Thymus (tissue), 11 donors: Measurements from ENCODE around the gene ACTR1B. TPM values are rescaled to one million over a fixed set of nuclear protein-coding genes. Genes with fewer than 3 reads are reported as not detected.
"Not testable (repeated sequence)": the region's sequence is repeated elsewhere in the genome, so short reads cannot be mapped to it uniquely, and the experiment has no call there.

Experiments used
- DNase-seq, 9 donors: peaks; one replicate each; pipeline ENCODE4 v3.0.0-alpha.2; 2013; ENCODE audit warnings: low spot score in 9 of 9, low read depth in 6 of 9, missing footprints in 1 of 9
- H3K27ac ChIP-seq, 2 donors: one replicate each; pipeline ENCODE4 v1.5.1; 2013; ENCODE audit warnings: control low read depth in 1 of 2, low read depth in 1 of 2, low read length in 1 of 2, mild to moderate bottlenecking in 1 of 2, moderate library complexity in 1 of 2
- H3K27me3 ChIP-seq, 2 donors: one replicate each; pipeline ENCODE4 v1.5.1; 2013; ENCODE audit warnings: low read length in 1 of 2; ENCODE audit not compliant: control insufficient read depth in 2 of 2, insufficient read depth in 1 of 2
- H3K36me3 ChIP-seq, 2 donors: one replicate each; pipeline ENCODE4 v1.5.1; 2013; ENCODE audit warnings: low read length in 1 of 2, mild to moderate bottlenecking in 1 of 2, moderate library complexity in 1 of 2; ENCODE audit not compliant: control insufficient read depth in 2 of 2, insufficient read depth in 2 of 2
- H3K4me1 ChIP-seq, 2 donors: one replicate each; pipeline ENCODE4 v1.5.1; 2013; ENCODE audit warnings: low read length in 2 of 2; ENCODE audit not compliant: control insufficient read depth in 2 of 2, insufficient read depth in 2 of 2
- H3K4me3 ChIP-seq, 2 donors: one replicate each; pipeline ENCODE4 v1.5.1; 2013; ENCODE audit warnings: low read length in 2 of 2, control low read depth in 1 of 2, mild to moderate bottlenecking in 1 of 2
- H3K9me3 ChIP-seq, 2 donors: one replicate each; pipeline ENCODE4 v1.5.1; 2013; ENCODE audit warnings: low read length in 1 of 2, mild to moderate bottlenecking in 1 of 2; ENCODE audit not compliant: control insufficient read depth in 2 of 2, insufficient read depth in 1 of 2
- WGBS: extraction: QIAGEN DNeasy Blood & Tissue Kit; methylation state at CpG from one replicate; pipeline ENCODE4 v1.1.7; 2013; 5-methylcytosine and 5-hydroxymethylcytosine counted together
- polyA plus RNA-seq: library from polyadenylated mRNA; stranded (reverse); fragments of 200-250 nt; gene quantifications from one replicate; pipeline ENCODE4 v1.2.3, GENCODE V29; 2013
- total RNA-seq: library from RNA; stranded (reverse); fragments of 120-200 nt; gene quantifications from one replicate; pipeline ENCODE4 v1.2.4, GENCODE V29; 2013
- donor health status: healthy.

Gene ACTR1B
- total and polyA plus RNA-seq, 2 donors = 44.1 to 73.2 TPM

DNA sequence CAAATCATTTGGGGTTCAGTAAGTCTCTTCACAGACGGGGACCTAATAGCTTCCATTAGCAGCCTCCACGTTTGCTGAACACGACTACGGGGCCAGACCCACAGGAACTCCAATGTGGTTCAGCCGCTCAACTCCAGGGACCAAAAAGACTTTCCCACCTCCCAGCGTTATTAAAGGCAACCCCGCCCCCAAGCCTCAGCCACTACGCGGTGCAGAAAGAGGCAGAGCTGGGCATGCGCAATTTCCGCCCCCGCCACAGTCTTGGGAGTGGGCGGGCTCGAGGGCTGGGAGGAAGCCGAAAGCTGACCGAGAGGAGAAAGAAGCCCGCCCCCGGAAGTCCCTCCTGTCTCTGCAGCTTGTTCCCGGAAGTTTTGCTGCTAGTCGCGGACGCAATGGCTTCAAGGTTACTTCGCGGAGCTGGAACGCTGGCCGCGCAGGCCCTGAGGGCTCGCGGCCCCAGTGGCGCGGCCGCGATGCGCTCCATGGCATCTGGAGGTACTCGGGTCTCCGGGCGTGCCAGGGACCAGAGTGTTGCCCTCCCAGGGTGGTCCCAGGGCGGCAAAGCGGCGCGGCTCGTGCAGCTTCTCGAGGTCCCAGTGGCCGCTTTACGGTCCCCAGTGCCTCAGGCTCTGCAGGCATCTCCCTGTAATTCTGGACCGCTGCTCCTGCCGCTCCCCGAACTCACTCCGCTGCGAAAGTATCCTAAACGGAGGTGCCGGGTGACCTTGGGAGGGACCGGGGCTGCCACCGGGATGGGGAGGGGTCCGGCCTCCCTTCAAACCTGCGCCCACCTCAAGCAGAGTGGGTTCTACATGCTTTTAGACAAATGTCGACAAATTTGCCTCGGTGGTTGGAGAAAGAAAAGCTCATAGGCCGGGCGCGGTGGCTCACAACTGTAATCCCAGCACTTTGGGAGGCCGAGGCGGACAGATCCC, 17.9 kb downstream of the ACTR1B start, which contains the start of gene COX5B:
COX5B (plus strand) TSS at position 368 of the 935 bp plus-strand sequence; CDS start at position 393, 25 bp downstream.
- H3K36me3 ChIP-seq = peaks cover 27 to 29% of the 10 kb centered on the region in 2 donors
- peak within 1 kb of the TSS; percentile 76 to 89 for H3K27ac ChIP-seq
- peak within 1 kb of the TSS; percentile 79 to 97 for H3K4me3 ChIP-seq
- H3K9me3 ChIP-seq = no peaks in the 10 kb centered on the region
- H3K27me3 ChIP-seq = no peaks in the 10 kb centered on the region
- DNase-seq = peak; percentile 90 to 99 (median 97)
- 1% methylated on average over 63 of the region's 63 CpGs for WGBS
- peaks cover 6 to 17% of the 10 kb centered on the region in 2 donors for H3K4me1 ChIP-seq

DNA sequence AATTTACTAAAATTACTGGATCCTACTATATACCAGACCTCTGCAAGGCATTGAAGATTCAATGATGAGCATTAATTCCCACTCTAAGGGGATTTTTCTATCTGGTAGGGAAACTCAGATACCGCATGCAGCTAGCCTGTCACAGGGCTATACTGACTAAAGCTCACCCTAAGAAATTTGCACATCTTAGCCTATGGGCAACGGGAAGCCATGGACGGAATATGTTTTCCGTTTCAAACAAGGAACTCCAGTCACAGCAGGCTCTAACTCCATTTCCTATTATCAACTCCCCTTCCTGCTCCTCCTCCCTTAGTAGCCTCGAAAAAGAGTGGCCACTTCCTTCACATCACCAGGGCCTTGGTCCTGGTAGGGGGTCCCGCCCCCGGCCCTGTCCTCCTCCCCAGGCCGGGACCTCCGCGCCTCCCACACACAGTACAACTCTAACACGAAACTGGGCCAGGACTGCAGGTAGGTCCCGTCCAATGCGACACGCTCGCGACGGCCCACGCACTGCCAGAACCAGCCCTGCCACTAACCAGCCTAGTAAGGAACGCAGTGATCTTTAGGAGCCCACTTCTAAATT, 18.6 kb downstream of the ACTR1B start:
- Histone ChIP-seq H3K9me3 (no peaks in the 10 kb centered on the region), H3K4me1 (peaks cover 6 to 17% of the 10 kb centered on the region in 2 donors), H3K27me3 (no peaks in the 10 kb centered on the region), H3K36me3 (peaks cover 27 to 28% of the 10 kb centered on the region in 2 donors), H3K4me3 (peak overlapping the region; percentile 79 to 97), H3K27ac (peak overlapping the region; percentile 76 to 89)
- peak in 1 of 9 donors; percentile 5 for DNase-seq
- WGBS = 9% methylated on average over 19 of the region's 19 CpGs

DNA sequence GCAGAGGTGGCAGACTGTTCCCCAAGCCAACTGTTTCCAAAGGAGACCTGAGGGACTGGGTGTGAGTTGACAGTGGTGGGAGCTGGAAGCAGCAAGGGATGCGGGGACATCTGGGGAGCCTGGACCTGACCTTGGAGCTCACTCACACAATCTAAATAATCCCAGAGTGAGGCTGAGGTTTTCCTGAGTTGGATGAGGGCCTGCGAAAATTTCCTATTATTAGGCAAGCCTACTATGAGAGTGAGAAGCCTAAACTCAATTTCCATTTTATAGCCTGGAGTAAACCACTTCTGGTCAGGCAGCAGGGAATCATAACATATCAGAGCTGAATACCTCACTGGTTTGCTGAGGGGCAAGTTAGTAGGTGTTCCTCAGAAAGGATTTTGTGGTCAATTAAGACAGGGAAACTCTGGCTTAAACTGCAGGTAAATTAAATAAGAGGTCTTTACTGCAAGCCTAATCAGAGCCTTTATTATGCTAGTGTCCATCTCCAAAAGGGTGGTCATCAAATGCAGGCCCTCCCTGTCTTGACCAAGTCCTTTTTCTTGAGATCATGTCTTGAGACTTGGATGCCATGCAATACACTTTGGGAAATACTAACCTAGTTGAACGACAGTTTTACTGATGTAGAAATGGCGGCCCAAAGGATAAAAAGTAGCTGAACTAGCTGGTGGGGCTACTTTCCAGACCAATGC, 19.7 kb downstream of the ACTR1B start:
- Histone ChIP-seq H3K4me1 (peaks cover 6 to 17% of the 10 kb centered on the region in 2 donors), H3K27me3 (no peaks in the 10 kb centered on the region), H3K9me3 (no peaks in the 10 kb centered on the region), H3K27ac (no peak overlapping the region), H3K36me3 (peaks cover 19 to 21% of the 10 kb centered on the region in 2 donors), H3K4me3 (no peak overlapping the region)
- WGBS = 98% methylated on average over 4 of the region's 4 CpGs
- no peak for DNase-seq

DNA sequence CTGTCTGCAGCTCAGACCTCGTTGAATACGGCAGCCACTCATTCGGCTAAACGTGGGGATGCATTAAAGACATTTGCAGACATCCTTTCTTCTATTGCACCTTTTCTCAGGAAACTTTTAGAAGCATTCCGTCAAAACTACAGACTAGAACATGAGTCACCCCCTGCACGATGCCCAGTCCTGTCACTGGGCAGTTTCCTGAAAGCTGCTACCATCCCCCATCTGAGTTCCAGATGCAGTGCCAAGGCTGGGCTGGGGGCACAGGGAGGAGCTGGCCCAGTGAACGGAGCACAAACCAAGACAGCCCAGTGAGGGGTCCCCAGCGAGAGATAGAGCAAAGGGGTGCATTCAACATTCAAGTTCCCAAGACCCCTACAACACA, 37.8 kb downstream of the ACTR1B start:
- H3K4me1 ChIP-seq, DNase-seq, H3K9me3 ChIP-seq, H3K27ac ChIP-seq, H3K36me3 ChIP-seq, H3K4me3 ChIP-seq, H3K27me3 ChIP-seq: not testable (repeated sequence)
- 84% methylated on average over 8 of the region's 8 CpGs for WGBS

DNA sequence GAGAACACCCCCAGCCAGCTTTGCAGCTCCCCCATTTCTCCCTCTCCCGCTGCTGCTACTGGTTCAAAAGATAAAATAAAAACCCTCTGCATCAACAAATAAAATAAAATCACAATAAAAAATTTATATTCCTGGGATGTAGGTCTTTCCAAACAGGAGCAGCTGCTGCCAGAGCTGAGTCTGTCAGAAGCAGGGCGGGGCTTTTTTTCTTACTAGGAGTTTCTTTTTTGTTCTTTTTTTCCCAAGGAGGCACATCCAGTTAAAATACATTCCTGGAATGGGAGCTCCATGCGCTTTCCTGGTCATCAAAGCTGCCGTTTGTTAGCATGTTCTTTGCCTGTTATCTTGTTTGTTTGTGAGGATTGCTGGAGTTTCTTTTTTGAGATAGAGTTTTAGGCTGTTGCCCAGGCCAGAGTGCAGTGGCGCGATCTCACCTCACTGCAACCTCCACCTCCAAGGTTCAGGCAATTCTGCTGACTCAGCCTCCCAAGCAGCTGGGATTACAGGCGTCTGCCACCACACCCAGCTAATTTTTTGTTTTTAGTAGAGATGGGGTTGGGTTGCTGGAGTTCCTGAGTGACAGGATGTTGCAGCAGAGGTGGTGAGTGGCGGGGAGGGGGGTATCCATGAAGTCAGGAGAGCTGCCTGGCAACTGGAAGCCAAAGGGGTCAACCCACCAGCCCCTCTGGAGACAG, 38.3 kb downstream of the ACTR1B start:
- WGBS = 66% methylated on average over 4 of the region's 8 CpGs
- not testable (repeated sequence) for H3K27me3 ChIP-seq, H3K4me3 ChIP-seq, H3K36me3 ChIP-seq, DNase-seq, H3K27ac ChIP-seq, H3K9me3 ChIP-seq, H3K4me1 ChIP-seq

DNA sequence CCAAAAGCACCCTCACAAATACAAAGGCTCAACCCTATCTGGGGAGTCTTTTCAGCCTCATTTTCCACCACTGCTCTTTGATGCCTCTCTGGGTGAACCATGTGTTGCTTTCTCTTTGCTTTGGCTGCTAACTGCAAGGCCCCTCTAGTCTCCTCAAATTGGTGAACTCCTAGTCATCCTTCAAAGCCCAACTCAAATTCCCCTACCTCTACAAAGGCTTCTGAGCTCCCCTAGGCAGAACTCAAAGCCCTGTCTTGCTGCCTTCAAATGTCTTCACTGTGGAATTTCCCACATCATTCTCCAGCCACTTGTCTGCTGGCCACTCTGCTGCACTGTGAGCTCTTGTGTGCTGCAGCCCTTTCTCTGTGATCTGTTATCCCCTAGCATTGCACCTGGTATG, 40.9 kb downstream of the ACTR1B start:
- not testable (repeated sequence) for H3K4me3 ChIP-seq, H3K9me3 ChIP-seq, DNase-seq, H3K27ac ChIP-seq, H3K27me3 ChIP-seq, H3K36me3 ChIP-seq, H3K4me1 ChIP-seq

DNA sequence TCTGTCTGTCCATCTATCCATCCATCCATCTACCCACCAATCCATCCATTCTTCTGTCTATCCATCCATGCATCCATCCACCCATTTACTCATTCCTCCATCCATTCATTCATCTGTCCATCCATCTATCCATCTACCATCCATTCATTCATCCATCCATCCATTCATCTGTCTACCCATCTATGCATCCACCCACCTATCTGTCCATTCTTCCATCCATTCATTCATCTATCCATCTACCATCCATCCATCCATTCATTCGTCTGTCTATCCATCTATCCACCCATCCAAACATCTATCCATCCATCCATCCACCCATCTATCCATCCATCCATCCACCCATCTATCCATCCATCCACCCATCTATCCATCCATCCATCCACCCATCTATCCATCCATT, 43.4 kb downstream of the ACTR1B start:
- H3K4me3 ChIP-seq, H3K9me3 ChIP-seq, H3K27me3 ChIP-seq, H3K36me3 ChIP-seq, DNase-seq, H3K4me1 ChIP-seq, H3K27ac ChIP-seq: not testable (repeated sequence)
- 90% methylated on average over 1 of the region's 1 CpG for WGBS

DNA sequence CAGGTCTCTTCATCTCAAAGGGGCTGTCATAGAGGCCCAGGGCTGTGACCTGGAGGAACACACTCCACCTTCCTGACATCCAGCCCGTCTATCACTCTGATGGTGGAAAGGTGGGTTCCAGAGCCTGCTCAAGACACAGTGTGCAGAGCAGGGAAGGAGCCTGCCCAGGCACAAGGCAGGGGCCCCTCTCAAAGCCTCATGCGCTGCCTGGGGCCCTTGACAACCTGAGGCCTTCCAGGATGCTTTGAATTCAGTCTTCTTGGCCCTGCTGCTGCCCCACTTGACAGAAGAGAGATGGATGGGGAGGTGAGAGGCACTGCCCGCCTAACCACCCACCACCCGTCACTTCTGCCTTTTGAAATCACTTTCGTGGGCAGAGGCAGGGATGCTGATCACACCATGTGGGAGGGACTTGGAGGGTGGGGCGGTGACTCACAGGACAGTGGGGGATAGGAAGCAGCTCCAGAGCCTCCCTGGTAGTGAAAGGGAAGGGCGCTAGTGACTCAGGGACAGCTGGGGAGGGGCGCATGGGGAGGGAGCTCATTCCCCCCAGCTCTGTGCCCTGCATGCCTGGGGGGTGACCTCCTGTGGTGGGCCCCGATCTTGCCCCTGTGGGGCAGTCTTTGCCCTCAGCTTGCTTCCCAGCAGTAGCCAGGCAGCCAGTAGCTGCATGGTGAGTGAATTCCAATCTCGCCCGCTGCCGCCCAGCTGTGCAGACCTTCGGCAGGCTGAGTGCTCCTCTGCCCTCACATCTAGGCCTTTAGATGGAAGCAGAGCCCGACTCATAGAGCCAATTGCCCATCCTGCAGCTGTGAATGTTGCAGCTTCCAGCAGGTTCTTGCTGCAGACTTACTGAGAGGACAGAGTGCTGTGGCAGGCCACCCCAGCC, 44.7 kb downstream of the ACTR1B start:
- not testable (repeated sequence) for DNase-seq
- WGBS = 83% methylated on average over 7 of the region's 14 CpGs

More for the DNA sequence above, 44.7 kb downstream of the ACTR1B start:
- not testable (repeated sequence) for H3K27me3 ChIP-seq, H3K4me1 ChIP-seq, H3K4me3 ChIP-seq, H3K27ac ChIP-seq, H3K9me3 ChIP-seq, H3K36me3 ChIP-seq
